K562 (cell line): Measurements from ENCODE around the gene FAM234B. TPM values are rescaled to one million over a fixed set of nuclear protein-coding genes. Genes with fewer than 3 reads are reported as not detected.

Source experiments
- BCL6 ChIP-seq: fragments of 250-450 bp; sonication (Bioruptor Pico); IDR thresholded peaks from 2 replicates; pipeline ENCODE4 v1.4.0; 2020
- CUX1 ChIP-seq: fragments of 200-800 bp; sonication (Bioruptor generic); IDR thresholded peaks from 2 replicates; pipeline ENCODE4 v1.6.1; 2016; ENCODE audit warnings: missing genetic modification characterization, missing compliant biosample characterization
- E2F5 ChIP-seq: sonication (generic); formaldehyde crosslinking; IDR thresholded peaks from 2 replicates; pipeline ENCODE4 v1.8.0; 2022; ENCODE audit warnings: mild to moderate bottlenecking, missing genetic modification reagents
- EZH2 ChIP-seq: IDR thresholded peaks from 2 replicates; pipeline ENCODE4 v1.6.1; 2012; ENCODE audit warnings: low read depth, mild to moderate bottlenecking, inconsistent platforms, low read length, borderline replicate concordance
- FOSL1 ChIP-seq: fragments of 200-800 bp; sonication (Bioruptor generic); conservative IDR thresholded peaks from 2 replicates; pipeline ENCODE4 v1.6.1; 2016; ENCODE audit warnings: missing genetic modification characterization, missing compliant biosample characterization
- GTF2E2 ChIP-seq: fragments of 200-800 bp; sonication (Bioruptor generic); IDR thresholded peaks from 2 replicates; pipeline ENCODE4 v1.6.1; 2016; ENCODE audit warnings: missing genetic modification characterization, missing compliant biosample characterization
- HBP1 ChIP-seq: fragments of 450-650 bp; formaldehyde crosslinking; IDR thresholded peaks from 2 replicates; pipeline ENCODE4 v1.4.0; 2022; ENCODE audit warnings: missing genetic modification characterization
- HMGN3 ChIP-seq: IDR thresholded peaks from 2 replicates; pipeline ENCODE4 v1.6.1; 2011; ENCODE audit warnings: borderline replicate concordance, low read depth, mild to moderate bottlenecking, mixed read lengths, low read length; ENCODE audit not compliant: insufficient read length; ENCODE audit errors: extremely low read depth
- IRF1 ChIP-seq: sonication (generic); formaldehyde crosslinking; IDR thresholded peaks from 2 replicates; pipeline ENCODE4 v1.8.0; 2022; ENCODE audit warnings: missing genetic modification reagents, mild to moderate bottlenecking, borderline replicate concordance
- JUNB ChIP-seq: fragments of 450-650 bp; formaldehyde crosslinking; conservative IDR thresholded peaks from 2 replicates; pipeline ENCODE4 v1.4.0; 2020; ENCODE audit warnings: mild to moderate bottlenecking
- L3MBTL2 ChIP-seq: fragments of 450-650 bp; IDR thresholded peaks from 2 replicates; pipeline ENCODE4 v1.6.1; 2016; ENCODE audit warnings: mild to moderate bottlenecking, moderate library complexity
- LCOR ChIP-seq: sonication (generic); formaldehyde crosslinking; IDR thresholded peaks from 2 replicates; pipeline ENCODE4 v1.8.0; 2022; ENCODE audit warnings: mild to moderate bottlenecking, missing genetic modification reagents
- MAFK ChIP-seq: IDR thresholded peaks from 2 replicates; pipeline ENCODE4 v1.6.1; 2011; ENCODE audit warnings: low read length, improper control_type of control experiment
- MEIS2 ChIP-seq: fragments of 450-650 bp; IDR thresholded peaks from 2 replicates; pipeline ENCODE4 v1.6.1; 2014; ENCODE audit warnings: mild to moderate bottlenecking; ENCODE audit not compliant: partially characterized antibody
- NCOR1 ChIP-seq: fragments of 450-650 bp; IDR thresholded peaks from 2 replicates; pipeline ENCODE4 v1.6.1; 2016; ENCODE audit warnings: mild to moderate bottlenecking, moderate library complexity
- RBFOX2 ChIP-seq: fragments of 200-400 bp; formaldehyde crosslinking; IDR thresholded peaks from 2 replicates; pipeline ENCODE4 v1.6.1; 2017; ENCODE audit warnings: low read depth, mild to moderate bottlenecking, low read length, moderate library complexity
- SETDB1 ChIP-seq: IDR thresholded peaks from one replicate; pipeline ENCODE4 v1.6.1; 2012; ENCODE audit warnings: low read length, control low read depth, inconsistent platforms
- SMAD1 ChIP-seq: fragments of 150-350 bp; IDR thresholded peaks from 2 replicates; pipeline ENCODE4 v1.6.1; 2014; ENCODE audit warnings: low read length, low read depth; ENCODE audit not compliant: partially characterized antibody
- SMAD2 ChIP-seq: fragments of 150-350 bp; IDR thresholded peaks from 2 replicates; pipeline ENCODE4 v1.6.1; 2014; ENCODE audit warnings: low read depth, mild to moderate bottlenecking, low read length
- ZNF3 ChIP-seq: fragments of 250-450 bp; sonication (Bioruptor Pico); IDR thresholded peaks from 2 replicates; pipeline ENCODE4 v1.5.0; 2021; ENCODE audit warnings: mild to moderate bottlenecking, moderate library complexity
- polyA plus RNA-seq, 8 experiments: library from polyadenylated mRNA; depleted of rRNA in 4 of 8; stranded (reverse) in 5 of 8; unstranded in 3 of 8; fragments of >200 nt; fragmentation: Nextera tagmentation in 2 of 8; fragmentation: Illumina TruSeq in 1 of 8; extraction: Ambion mirVana in 2 of 8; extraction: Trizol in 1 of 8; gene quantifications; 2 replicates each; pipeline versions ENCODE4 v1.2.1 to v1.2.3, GENCODE V29; 2011 to 2014; ENCODE audit warnings: inconsistent platforms in 1 of 8, missing spikeins in 1 of 8
- total RNA-seq, 7 experiments: library from RNA; depleted of rRNA in 6 of 7; stranded (reverse); fragments of >200 nt in 6 of 7; fragmentation: Illumina TruSeq in 2 of 7; extraction: Trizol in 2 of 7; gene quantifications; 2 replicates each; pipeline versions ENCODE4 v1.2.1 to v1.2.3, GENCODE V29; 2011 to 2021; ENCODE audit warnings: low replicate concordance in 1 of 7

The FAM234B gene
- total and polyA plus RNA-seq, 9 of the 15 experiments (the other 6 are each of a cell fraction or from before 2014, with no cell fraction given) = 1.00 to 4.3 (median 2.0) TPM

GRCh38 chr12:12999959-13000615, 44.1 kb upstream of the FAM234B start, which contains the start of gene HEBP1 (continued):
- TF ChIP-seq CUX1 (CRISPR knock-in tag) (no peak), SETDB1 (no peak), MEIS2 (no peak), L3MBTL2 (peak; percentile 61), NCOR1 (no peak), BCL6 (CRISPR knock-in tag) (no peak), SMAD1 (no peak), E2F5 (CRISPR knock-in tag) (no peak), HMGN3 (no peak), HBP1 (CRISPR knock-in tag) (no peak), EZH2 (no peak), FOSL1 (tag) (no peak), JUNB (CRISPR knock-in tag) (no peak), RBFOX2 (peak; percentile 50), ZNF3 (no peak), LCOR (CRISPR knock-in tag) (no peak), SMAD2 (no peak), GTF2E2 (tag) (no peak), IRF1 (CRISPR knock-in tag) (no peak), MAFK (no peak)
